ENCODE results near the gene PLB1.

Gene PLB1

DNA sequence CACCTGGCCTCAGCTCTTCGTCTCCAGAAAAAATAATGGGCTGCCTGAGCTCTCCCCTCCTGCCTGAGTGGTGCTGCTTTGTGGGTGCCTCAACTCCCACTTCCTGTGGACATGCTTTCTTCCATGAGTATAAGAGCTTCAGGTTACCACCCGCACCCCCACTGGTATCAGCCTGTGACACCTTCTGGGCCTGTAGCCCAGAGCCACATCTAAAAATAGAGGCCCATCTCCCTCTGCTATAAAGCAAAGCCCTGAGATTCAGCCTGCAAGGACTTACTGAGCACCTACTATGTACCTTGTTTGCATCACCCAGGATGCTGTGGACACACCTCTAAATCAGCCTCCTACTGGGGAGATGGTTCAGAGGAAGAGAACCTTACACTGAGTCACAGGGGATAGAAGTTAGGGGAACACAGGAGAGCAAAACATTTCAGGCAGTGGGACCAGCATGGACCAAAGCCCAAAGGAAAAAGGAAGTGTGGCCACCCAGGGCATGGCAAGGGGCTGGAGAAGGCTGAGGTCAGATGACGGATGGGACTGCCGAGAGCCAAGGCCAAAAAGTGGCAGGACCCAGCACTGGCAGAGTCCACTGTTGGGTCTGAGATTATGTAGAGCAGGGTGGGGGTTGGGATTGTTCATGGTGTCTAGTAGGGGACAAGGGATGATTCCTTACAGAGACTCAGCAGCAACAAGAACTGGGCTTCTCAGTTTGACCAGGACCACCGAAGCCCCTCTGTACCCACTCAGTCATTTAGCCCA, 132.0 kb downstream of the PLB1 start:
- ChIA-PET CTCF (no interaction called here), POLR2A (no interaction called here)
- H3K4me3 ChIP-seq (ENCODE audit: low read depth, low read length) = no peak overlapping the region
- TF ChIP-seq, protein P1, sequence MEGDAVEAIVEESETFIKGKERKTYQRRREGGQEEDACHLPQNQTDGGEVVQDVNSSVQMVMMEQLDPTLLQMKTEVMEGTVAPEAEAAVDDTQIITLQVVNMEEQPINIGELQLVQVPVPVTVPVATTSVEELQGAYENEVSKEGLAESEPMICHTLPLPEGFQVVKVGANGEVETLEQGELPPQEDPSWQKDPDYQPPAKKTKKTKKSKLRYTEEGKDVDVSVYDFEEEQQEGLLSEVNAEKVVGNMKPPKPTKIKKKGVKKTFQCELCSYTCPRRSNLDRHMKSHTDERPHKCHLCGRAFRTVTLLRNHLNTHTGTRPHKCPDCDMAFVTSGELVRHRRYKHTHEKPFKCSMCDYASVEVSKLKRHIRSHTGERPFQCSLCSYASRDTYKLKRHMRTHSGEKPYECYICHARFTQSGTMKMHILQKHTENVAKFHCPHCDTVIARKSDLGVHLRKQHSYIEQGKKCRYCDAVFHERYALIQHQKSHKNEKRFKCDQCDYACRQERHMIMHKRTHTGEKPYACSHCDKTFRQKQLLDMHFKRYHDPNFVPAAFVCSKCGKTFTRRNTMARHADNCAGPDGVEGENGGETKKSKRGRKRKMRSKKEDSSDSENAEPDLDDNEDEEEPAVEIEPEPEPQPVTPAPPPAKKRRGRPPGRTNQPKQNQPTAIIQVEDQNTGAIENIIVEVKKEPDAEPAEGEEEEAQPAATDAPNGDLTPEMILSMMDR (IDR thresholded peaks at IDR 0.05; ENCODE audit: insufficient read depth, low read length, missing control alignments) = no peak
- no peak for DNase-seq (ENCODE audit: low read depth, low spot score)

DNA sequence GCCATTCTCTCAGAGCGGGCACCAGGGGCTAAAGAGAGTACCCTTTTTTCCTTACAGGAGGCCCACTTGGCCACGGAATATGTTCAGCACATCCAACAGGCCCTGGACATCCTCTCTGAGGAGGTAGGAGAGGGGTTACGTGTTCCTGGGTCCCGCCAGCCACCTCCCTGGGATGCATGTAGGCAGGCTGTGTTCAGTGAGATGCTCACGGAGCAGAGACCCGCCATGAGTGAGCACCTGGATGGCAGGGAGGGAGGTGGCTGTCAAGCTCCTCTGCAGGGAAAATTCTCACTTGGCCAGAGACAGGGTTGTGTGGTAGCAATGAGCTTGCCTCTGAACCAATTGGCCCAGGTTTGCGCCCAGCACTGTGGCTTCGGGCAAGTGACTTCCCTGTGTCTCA, 132.6 kb downstream of the PLB1 start:
- ChIA-PET POLR2A (no interaction called here), CTCF (no interaction called here)
- TF ChIP-seq, protein P1 (IDR thresholded peaks at IDR 0.05; ENCODE audit: insufficient read depth, low read length, missing control alignments) = no peak
- H3K4me3 ChIP-seq (ENCODE audit: low read depth, low read length) = no peak overlapping the region
- no peak for DNase-seq (ENCODE audit: low read depth, low spot score)

DNA sequence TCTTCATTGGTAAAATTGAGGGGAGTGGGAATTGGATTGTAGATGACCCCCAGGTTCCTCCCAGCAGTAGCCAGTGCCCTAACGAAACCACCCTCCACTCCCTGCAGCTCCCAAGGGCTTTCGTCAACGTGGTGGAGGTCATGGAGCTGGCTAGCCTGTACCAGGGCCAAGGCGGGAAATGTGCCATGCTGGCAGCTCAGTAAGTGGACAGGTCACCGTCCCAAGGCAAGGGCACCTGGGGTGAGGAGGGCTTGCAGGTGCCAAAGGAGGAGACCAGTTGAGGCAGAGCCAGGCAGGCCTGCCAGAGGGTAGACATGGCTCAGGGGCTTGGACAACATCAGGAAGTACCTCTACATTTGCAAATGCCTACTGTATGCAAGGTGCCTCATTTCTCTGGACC, 133.1 kb downstream of the PLB1 start:
- H3K4me3 ChIP-seq (ENCODE audit: low read depth, low read length) = no peak overlapping the region
- POLR2A ChIA-PET = no interaction called here
- TF ChIP-seq, protein P1 (IDR thresholded peaks at IDR 0.05; ENCODE audit: insufficient read depth, low read length, missing control alignments) = no peak
- CTCF ChIA-PET = interaction anchor here (0.7 kb wide), 1 partner anchor 18 kb away, joined by 3 read pairs; no protein-coding TSS in a partner anchor
- DNase-seq (ENCODE audit: low read depth, low spot score) = no peak

DNA sequence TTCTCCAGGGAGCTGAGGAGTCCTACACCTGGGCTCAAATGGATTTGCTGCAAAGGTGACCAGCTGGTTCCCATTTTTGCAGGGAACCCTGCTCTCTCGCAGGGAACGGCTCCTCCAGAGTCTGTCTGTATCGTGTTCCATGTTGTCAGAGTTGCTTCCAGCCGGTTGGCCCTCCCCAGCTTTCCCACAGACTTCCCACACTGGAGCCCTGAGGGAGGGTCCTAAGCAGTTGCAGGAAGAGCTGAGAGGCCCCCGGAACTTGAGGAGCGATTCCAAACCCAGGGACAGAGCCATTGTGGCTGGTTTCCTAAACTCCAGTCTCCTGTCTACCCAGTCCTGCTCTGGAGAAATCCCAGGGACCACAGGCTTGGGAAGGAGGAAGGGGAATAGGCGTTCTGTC, 134.1 kb downstream of the PLB1 start:
- POLR2A ChIA-PET = no interaction called here
- DNase-seq (ENCODE audit: low read depth, low spot score) = no peak
- H3K4me3 ChIP-seq (ENCODE audit: low read depth, low read length) = no peak overlapping the region
- TF ChIP-seq, protein P1 (IDR thresholded peaks at IDR 0.05; ENCODE audit: insufficient read depth, low read length, missing control alignments) = no peak
- CTCF ChIA-PET = interaction anchor here (0.6 to 1.5 kb wide), 3 partner anchors 19 to 179 kb away, joined by 3 to 4 read pairs (median 3); no protein-coding TSS in a partner anchor

DNA sequence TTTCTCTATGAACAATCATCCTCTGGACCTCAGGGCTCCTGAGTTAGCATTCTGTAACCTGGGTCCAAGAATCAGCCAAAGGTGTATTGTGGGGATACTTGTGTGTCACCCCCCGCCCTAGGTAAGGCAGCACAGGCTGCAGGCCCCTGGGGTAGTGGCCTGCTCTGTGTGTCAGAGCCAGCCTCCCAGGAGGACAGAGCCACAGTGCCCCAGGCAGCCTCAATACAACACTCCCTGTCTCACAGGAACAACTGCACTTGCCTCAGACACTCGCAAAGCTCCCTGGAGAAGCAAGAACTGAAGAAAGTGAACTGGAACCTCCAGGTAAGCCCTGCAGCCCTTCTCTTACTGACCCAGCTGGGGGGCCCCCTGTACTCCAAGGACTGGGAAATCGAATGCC, 134.5 kb downstream of the PLB1 start:
- no peak overlapping the region for H3K4me3 ChIP-seq (ENCODE audit: low read depth, low read length)
- POLR2A ChIA-PET = no interaction called here
- CTCF ChIA-PET = interaction anchor here (0.6 to 1.5 kb wide), 3 partner anchors 8 to 178 kb away, joined by 3 to 4 read pairs (median 3); no protein-coding TSS in a partner anchor
- TF ChIP-seq, protein P1 (IDR thresholded peaks at IDR 0.05; ENCODE audit: insufficient read depth, low read length, missing control alignments) = no peak
- no peak for DNase-seq (ENCODE audit: low read depth, low spot score)

DNA sequence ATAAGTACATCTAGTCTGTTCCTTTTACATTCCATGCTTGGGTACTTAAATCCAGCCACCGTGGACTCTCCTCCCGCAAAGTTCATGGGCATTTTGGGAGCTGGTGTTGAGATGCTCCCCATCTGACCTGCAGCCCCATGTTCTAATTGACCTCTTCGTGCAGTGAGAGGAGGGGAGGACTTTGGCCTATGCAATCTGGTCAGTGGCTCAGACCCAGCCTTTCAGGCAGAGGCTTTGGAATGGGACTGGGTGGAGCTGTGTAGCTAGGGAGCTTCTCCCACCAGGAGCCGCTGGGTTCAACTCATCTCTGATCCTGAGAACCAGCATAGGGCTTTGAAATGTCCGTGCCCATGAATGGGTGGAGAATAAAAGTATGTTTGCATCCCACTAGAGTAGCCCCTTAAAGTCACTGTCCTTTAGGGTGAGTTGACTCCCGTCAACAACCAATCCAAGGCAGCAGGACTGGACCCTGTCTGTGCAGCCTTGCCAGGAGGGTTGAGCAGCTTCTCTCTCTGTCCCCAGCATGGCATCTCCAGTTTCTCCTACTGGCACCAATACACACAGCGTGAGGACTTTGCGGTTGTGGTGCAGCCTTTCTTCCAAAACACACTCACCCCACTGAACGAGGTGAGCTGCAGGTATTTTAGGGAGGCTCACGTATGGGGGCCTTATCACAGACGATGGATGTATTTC, 135.8 kb downstream of the PLB1 start:
- CTCF ChIA-PET = interaction anchor here (1.0 to 1.2 kb wide), 3 partner anchors 19 to 37 kb away, joined by 3 to 4 read pairs (median 3); no protein-coding TSS in a partner anchor
- TF ChIP-seq, protein P1 (IDR thresholded peaks at IDR 0.05; ENCODE audit: insufficient read depth, low read length, missing control alignments) = no peak
- no peak overlapping the region for H3K4me3 ChIP-seq (ENCODE audit: low read depth, low read length)
- POLR2A ChIA-PET = interaction anchor here (0.6 kb wide), 1 partner anchor 24 kb away, joined by 3 read pairs; no protein-coding TSS in a partner anchor
- no peak for DNase-seq (ENCODE audit: low read depth, low spot score)

Measured in AG04449 (cell line).